HG03103 (cell line): Measurements from ENCODE around the gene TNFRSF18.
"Not testable (repeated sequence)": the region's sequence is repeated elsewhere in the genome, so short reads cannot be mapped to it uniquely, and the experiment has no call there.

ENCODE experiments used
- ATAC-seq: cut with Tn5 transposase; IDR thresholded peaks from one replicate; pipeline ENCODE4 v1.9.1; 2021; ENCODE audit warnings: low read depth; ENCODE audit not compliant: unreplicated experiment

TNFRSF18 gene

GRCh38 chr1:1199141-1199960, 7.0 kb downstream of the TNFRSF18 start:
- no peak for ATAC-seq

DNA sequence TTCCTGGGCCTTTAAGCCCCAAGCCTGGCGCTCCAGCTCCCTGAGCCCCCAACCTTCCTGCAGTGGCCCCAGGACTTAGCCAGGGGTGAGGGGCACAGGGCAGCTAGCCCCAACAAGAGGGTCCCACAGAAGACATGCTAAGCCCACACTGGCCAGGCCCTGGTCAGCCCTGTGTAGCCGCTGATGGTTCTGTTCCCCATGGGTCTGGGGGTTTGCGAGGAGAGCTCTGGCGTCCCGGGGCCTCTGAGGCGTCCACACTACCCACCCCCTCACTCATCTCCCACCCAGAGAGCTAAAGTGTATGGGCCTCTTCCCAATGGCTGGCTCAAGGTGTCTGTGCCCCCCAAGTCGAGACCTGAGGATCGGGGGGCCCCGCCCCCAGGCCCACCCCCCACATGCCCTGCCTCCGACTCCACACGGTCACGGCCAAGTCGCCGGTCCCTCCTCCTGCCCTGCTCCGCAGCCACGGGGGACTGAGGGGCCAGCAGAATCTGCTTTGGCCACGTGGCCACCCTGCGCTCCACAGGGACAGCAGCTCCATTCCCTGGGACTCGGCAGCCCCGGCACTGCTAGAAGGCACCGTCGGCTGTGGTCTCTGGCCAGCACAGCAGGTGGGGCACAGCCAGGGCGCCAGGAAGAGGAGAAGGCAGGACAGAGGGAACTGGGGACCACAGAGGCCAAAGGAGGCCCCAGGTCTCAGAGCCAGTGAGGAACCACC, 7.8 kb downstream of the TNFRSF18 start:
- ATAC-seq, result no peak

DNA sequence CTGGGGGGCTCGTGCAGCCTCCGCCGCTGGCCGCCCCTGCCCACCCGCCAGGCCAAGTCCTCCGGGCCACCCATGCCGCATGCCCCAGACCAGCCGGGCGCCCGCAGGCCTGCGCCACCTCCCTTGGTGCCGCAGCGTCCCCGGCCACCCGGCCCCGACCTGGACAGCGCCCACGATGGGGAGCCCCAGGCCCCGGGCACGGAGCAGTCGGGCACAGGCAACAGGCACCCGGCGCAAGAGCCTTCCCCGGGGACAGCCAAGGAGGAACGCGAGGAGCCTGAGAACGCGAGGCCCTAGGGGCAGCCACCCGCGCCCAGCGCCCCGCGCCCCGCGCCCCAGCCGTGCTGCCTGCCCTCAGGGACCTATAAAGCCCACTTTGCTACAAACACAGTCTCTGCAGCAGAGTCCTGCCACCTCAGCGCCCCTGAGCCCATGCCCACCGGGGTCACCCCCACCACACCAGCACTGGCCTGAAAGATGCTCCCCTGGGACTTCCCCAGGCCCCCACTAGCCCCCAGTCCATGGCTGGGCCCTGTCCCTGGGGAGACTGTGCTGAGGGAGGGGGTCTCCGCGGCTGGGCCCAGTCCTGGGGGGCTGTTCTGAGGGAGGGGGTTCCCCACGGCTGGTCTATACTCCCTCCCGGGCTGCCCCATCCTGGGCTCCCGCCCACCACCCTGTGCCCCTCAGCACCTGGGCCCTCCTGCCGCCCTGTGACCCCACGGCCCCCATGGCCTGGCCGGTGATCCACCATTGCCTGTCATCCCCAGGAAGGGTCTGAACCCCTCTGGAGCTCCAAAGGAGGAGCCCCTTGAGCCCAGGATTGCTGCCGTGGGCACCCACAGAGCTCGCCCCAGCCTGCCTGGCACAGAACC, 8.6 kb downstream of the TNFRSF18 start:
- no peak for ATAC-seq

GRCh38 chr1:1197188-1197500, 9.2 kb downstream of the TNFRSF18 start:
- no peak for ATAC-seq

- no peak for ATAC-seq
These were observed 9.8 kb downstream of the TNFRSF18 start for GRCh38 chr1:1196431-1197187.

GRCh38 chr1:1195726-1196125, 10.7 kb downstream of the TNFRSF18 start:
- not testable (repeated sequence) for ATAC-seq

DNA sequence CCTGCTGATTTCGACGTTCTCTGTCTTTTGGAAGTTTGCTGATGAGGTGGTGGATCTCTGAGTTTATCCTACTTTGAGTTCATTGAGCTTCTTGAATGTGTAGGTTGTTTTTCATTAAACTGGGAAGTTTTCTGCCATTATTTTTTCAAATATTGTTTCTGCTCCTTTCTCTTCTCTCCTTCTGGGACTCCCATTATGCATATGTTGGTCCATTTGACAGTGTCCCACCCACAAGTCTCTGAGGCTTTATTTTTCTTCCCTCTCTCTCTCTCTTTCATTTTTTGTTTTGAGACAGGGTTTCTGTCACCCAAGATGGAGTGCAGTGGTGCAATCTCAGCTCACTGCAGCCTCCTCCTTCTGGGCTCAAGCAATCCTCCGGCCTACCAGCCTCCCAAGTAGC, 11.7 kb downstream of the TNFRSF18 start:
- ATAC-seq, result no peak

DNA sequence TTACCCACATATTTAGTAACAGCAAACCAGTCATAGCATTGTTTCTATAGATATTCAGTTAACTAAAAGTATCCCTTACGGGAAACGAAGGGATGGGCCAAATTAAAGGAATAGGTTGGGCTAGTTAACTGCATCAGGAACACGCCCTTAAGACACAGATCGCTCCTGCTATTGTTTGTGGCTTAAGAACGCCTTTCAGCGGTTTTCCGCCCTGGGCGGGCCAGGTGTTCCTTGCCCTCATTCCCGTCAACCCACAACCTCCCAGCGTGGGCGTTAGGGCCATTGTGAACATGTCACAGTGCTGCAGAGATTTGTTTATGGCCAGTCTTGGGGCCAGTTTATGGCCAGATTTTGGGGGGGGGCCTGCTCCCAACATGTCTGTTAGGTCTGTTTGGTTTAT, 14.7 kb downstream of the TNFRSF18 start:
- no peak for ATAC-seq

DNA sequence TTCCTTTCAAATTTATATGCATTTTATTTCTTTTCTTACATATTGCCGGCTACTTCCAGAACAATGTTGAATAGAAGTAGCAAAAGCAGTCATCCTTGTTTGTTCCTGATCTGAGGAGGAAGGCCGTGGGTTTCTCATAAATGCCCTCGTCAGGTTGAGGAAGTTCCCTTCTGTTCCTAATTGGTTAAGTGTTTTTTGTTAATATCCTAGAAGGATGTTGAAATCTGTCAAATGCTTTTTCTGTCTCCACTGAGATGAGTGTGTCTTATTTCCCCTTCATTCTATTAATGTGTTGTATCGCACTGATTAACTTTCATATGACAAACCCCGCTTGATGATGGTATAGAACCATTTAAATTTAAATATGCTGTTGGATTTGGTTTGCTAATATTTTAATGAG, 17.3 kb downstream of the TNFRSF18 start:
- no peak for ATAC-seq

- ATAC-seq, result no peak
These were observed 18.5 kb downstream of the TNFRSF18 start for GRCh38 chr1:1187938-1188337.

DNA sequence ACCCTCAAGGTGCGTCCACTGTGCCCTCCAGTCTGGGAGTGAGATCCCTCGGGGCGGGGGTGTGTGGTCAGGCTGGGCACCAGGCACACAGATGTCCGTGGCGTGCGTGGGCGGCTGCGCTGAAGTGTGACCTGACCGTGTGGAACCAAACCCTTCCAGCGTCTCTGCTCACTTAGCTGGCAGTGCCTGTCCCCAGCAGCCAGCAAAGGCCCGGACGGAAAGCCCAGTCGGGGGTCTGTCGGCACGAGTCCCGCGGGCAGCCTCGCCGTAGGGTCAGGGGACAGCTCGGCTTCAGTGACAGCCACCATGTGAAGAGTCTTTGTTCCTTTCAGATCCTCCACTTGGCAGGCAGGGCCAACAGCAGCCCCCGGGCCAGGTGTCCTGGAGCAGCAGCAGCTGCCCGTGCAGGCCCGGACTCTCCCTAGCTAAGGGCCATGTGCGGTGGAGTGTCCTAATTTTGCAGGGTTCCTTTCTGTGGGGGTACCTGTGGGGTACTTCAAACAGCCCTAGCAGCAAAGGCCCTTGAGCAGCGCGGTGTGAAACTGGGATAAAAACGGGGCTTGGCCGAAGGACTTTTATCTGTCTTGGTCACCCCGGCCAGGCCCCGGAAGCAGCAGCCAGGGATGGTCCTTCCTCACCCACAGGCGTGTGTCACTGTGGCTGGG, 21.2 kb downstream of the TNFRSF18 start:
- no peak for ATAC-seq

GRCh38 chr1:1183833-1184775, 22.3 kb downstream of the TNFRSF18 start:
- ATAC-seq, result no peak

DNA sequence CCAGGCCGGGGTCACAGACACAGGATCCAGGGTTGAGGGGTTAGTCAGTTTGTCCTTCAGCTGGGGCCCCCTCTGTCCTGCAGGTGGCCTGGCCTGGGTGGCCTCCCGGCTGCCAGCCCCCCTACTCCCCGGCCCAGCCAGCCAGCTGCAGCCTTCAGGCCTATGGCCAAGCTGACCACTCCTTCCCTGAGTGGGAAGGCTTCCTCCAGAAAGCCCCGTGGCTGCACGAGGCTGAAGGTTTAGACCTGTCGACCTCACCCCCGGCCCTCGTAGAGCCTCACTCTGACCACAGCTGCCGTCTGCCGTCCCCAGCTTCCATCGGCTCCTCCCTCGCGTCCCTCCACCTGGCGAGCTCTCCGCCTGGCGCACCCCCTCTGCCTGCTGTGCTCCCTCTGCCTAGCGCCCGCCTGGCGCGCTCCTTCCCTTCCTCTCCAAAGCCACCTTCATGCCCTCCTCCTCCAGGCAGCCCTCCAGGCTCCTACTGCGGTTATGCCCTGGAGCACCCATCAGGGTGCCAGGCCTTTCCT, 23.1 kb downstream of the TNFRSF18 start:
- no peak for ATAC-seq

GRCh38 chr1:1182491-1183220, 23.7 kb downstream of the TNFRSF18 start:
- ATAC-seq, result no peak

GRCh38 chr1:1181938-1182410, 24.4 kb downstream of the TNFRSF18 start:
- ATAC-seq, result no peak

- ATAC-seq, result no peak
These were observed 25.1 kb downstream of the TNFRSF18 start for GRCh38 chr1:1181129-1181937.
